GM23338 (cell line): ENCODE measurements around the gene RNF103.

ENCODE experiments used
- CREB1 ChIP-seq: fragments of 250-450 bp; sonication (Bioruptor Pico); IDR thresholded peaks from 2 replicates; pipeline ENCODE4 v1.5.0; 2020; ENCODE audit warnings: low read depth, mild to moderate bottlenecking, moderate library complexity
- ETS1 ChIP-seq: IDR thresholded peaks from 2 replicates; pipeline ENCODE4 v1.6.1; 2016; ENCODE audit warnings: antibody characterized with exemption
- EZH2 ChIP-seq: fragments of 200-600 bp; sonication (generic); IDR thresholded peaks from one replicate; pipeline ENCODE4 v1.8.0; 2017; ENCODE audit warnings: antibody characterized with exemption, mild to moderate bottlenecking, low read depth; ENCODE audit not compliant: unreplicated experiment
- EZH2phosphoT487 ChIP-seq: fragments of 200-600 bp; sonication (generic); IDR thresholded peaks from one replicate; pipeline ENCODE4 v1.8.1; 2018; ENCODE audit warnings: antibody characterized with exemption; ENCODE audit not compliant: unreplicated experiment
- JUNB ChIP-seq: IDR thresholded peaks from one replicate; pipeline ENCODE4 v1.6.1; 2016; ENCODE audit warnings: antibody characterized with exemption; ENCODE audit not compliant: unreplicated experiment
- NANOG ChIP-seq: IDR thresholded peaks from 2 replicates; pipeline ENCODE4 v1.6.1; 2016; ENCODE audit warnings: antibody characterized with exemption, borderline replicate concordance
- POLR2AphosphoS5 ChIP-seq: IDR thresholded peaks from 2 replicates; pipeline ENCODE4 v1.6.1; 2016; ENCODE audit warnings: antibody characterized with exemption, low read depth
- STAT1 ChIP-seq: IDR thresholded peaks from one replicate; pipeline ENCODE4 v1.6.1; 2016; ENCODE audit warnings: antibody characterized with exemption; ENCODE audit not compliant: unreplicated experiment
- ZNF114 ChIP-seq: fragments of 250-450 bp; sonication (Bioruptor Pico); IDR thresholded peaks from 2 replicates; pipeline ENCODE4 v1.5.0; 2020; ENCODE audit warnings: mild to moderate bottlenecking, moderate library complexity
- ZNF331 ChIP-seq: fragments of 250-450 bp; sonication (Bioruptor Pico); IDR thresholded peaks from 2 replicates; pipeline ENCODE4 v1.5.0; 2020; ENCODE audit warnings: low read depth, mild to moderate bottlenecking, moderate library complexity
- TF ChIP-seq, protein P1 (sequence below), 2 experiments: fragments of 200-600 bp in 1 of 2; sonication (generic) in 1 of 2; conservative IDR thresholded peaks; 2 replicates each; pipeline versions ENCODE4 v1.5.1 to v1.6.1; 2016 to 2017; ENCODE audit warnings: antibody characterized with exemption in 2 of 2, low read depth in 2 of 2, mild to moderate bottlenecking in 2 of 2, moderate library complexity in 1 of 2
- TF ChIP-seq, protein P2 (sequence below): IDR thresholded peaks from one replicate; pipeline ENCODE4 v1.6.1; 2018; ENCODE audit warnings: antibody characterized with exemption; ENCODE audit not compliant: unreplicated experiment
- TF ChIP-seq, protein P3 (sequence below): fragments of 250-450 bp; sonication (Bioruptor Pico); IDR thresholded peaks from 2 replicates; pipeline ENCODE4 v1.5.0; 2020; ENCODE audit warnings: mild to moderate bottlenecking, moderate library complexity

DNA sequence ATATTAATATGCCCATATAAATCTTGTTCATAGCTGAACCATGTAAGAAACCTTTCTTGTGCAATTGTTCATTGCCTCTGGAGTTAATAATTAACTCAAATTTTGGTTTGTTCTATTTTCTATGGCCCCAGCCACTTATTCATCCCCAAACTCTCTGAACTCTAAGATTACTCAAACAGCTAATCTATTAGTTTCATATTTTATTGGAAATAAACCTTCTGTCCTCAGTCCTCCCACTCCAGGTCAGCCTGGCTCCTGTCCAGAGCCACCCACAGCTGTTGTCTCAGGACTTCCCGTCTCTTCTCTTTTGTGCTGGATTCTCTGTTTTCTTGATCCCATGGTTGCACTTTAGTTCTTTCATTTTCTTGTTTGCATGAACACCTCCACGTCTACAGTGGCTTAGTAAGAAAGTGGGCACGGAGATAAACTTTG, 4.4 kb upstream of the RNF103 start:
- TF ChIP-seq, protein P1, sequence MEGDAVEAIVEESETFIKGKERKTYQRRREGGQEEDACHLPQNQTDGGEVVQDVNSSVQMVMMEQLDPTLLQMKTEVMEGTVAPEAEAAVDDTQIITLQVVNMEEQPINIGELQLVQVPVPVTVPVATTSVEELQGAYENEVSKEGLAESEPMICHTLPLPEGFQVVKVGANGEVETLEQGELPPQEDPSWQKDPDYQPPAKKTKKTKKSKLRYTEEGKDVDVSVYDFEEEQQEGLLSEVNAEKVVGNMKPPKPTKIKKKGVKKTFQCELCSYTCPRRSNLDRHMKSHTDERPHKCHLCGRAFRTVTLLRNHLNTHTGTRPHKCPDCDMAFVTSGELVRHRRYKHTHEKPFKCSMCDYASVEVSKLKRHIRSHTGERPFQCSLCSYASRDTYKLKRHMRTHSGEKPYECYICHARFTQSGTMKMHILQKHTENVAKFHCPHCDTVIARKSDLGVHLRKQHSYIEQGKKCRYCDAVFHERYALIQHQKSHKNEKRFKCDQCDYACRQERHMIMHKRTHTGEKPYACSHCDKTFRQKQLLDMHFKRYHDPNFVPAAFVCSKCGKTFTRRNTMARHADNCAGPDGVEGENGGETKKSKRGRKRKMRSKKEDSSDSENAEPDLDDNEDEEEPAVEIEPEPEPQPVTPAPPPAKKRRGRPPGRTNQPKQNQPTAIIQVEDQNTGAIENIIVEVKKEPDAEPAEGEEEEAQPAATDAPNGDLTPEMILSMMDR (conservative IDR thresholded peaks at IDR 0.05; ENCODE audit: low read depth in 2 of 2) = no peak
- TF ChIP-seq ETS1 = no peak
- no peak for TF ChIP-seq EZH2
- TF ChIP-seq CREB1 = no peak
- TF ChIP-seq POLR2AphosphoS5 = no peak
- TF ChIP-seq EZH2phosphoT487 = no peak
- TF ChIP-seq, protein P2, sequence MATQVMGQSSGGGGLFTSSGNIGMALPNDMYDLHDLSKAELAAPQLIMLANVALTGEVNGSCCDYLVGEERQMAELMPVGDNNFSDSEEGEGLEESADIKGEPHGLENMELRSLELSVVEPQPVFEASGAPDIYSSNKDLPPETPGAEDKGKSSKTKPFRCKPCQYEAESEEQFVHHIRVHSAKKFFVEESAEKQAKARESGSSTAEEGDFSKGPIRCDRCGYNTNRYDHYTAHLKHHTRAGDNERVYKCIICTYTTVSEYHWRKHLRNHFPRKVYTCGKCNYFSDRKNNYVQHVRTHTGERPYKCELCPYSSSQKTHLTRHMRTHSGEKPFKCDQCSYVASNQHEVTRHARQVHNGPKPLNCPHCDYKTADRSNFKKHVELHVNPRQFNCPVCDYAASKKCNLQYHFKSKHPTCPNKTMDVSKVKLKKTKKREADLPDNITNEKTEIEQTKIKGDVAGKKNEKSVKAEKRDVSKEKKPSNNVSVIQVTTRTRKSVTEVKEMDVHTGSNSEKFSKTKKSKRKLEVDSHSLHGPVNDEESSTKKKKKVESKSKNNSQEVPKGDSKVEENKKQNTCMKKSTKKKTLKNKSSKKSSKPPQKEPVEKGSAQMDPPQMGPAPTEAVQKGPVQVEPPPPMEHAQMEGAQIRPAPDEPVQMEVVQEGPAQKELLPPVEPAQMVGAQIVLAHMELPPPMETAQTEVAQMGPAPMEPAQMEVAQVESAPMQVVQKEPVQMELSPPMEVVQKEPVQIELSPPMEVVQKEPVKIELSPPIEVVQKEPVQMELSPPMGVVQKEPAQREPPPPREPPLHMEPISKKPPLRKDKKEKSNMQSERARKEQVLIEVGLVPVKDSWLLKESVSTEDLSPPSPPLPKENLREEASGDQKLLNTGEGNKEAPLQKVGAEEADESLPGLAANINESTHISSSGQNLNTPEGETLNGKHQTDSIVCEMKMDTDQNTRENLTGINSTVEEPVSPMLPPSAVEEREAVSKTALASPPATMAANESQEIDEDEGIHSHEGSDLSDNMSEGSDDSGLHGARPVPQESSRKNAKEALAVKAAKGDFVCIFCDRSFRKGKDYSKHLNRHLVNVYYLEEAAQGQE = no peak
- TF ChIP-seq, protein P3, sequence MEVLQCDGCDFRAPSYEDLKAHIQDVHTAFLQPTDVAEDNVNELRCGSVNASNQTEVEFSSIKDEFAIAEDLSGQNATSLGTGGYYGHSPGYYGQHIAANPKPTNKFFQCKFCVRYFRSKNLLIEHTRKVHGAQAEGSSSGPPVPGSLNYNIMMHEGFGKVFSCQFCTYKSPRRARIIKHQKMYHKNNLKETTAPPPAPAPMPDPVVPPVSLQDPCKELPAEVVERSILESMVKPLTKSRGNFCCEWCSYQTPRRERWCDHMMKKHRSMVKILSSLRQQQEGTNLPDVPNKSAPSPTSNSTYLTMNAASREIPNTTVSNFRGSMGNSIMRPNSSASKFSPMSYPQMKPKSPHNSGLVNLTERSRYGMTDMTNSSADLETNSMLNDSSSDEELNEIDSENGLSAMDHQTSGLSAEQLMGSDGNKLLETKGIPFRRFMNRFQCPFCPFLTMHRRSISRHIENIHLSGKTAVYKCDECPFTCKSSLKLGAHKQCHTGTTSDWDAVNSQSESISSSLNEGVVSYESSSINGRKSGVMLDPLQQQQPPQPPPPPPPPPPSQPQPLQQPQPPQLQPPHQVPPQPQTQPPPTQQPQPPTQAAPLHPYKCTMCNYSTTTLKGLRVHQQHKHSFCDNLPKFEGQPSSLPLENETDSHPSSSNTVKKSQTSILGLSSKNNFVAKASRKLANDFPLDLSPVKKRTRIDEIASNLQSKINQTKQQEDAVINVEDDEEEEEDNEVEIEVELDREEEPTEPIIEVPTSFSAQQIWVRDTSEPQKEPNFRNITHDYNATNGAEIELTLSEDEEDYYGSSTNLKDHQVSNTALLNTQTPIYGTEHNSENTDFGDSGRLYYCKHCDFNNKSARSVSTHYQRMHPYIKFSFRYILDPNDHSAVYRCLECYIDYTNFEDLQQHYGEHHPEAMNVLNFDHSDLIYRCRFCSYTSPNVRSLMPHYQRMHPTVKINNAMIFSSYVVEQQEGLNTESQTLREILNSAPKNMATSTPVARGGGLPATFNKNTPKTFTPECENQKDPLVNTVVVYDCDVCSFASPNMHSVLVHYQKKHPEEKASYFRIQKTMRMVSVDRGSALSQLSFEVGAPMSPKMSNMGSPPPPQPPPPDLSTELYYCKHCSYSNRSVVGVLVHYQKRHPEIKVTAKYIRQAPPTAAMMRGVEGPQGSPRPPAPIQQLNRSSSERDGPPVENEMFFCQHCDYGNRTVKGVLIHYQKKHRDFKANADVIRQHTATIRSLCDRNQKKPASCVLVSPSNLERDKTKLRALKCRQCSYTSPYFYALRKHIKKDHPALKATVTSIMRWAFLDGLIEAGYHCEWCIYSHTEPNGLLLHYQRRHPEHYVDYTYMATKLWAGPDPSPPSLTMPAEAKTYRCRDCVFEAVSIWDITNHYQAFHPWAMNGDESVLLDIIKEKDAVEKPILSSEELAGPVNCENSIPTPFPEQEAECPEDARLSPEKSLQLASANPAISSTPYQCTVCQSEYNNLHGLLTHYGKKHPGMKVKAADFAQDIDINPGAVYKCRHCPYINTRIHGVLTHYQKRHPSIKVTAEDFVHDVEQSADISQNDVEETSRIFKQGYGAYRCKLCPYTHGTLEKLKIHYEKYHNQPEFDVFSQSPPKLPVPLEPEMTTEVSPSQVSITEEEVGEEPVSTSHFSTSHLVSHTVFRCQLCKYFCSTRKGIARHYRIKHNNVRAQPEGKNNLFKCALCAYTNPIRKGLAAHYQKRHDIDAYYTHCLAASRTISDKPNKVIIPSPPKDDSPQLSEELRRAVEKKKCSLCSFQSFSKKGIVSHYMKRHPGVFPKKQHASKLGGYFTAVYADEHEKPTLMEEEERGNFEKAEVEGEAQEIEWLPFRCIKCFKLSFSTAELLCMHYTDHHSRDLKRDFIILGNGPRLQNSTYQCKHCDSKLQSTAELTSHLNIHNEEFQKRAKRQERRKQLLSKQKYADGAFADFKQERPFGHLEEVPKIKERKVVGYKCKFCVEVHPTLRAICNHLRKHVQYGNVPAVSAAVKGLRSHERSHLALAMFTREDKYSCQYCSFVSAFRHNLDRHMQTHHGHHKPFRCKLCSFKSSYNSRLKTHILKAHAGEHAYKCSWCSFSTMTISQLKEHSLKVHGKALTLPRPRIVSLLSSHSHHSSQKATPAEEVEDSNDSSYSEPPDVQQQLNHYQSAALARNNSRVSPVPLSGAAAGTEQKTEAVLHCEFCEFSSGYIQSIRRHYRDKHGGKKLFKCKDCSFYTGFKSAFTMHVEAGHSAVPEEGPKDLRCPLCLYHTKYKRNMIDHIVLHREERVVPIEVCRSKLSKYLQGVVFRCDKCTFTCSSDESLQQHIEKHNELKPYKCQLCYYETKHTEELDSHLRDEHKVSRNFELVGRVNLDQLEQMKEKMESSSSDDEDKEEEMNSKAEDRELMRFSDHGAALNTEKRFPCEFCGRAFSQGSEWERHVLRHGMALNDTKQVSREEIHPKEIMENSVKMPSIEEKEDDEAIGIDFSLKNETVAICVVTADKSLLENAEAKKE (CRISPR knock-in tag) = no peak
- TF ChIP-seq NANOG = no peak
- no peak for TF ChIP-seq ZNF114 (CRISPR knock-in tag)
- TF ChIP-seq STAT1 = no peak
- no peak for TF ChIP-seq JUNB
- TF ChIP-seq ZNF331 (CRISPR knock-in tag) = no peak
